Trophoblast cell (in vitro differentiated cells and primary cell): Measurements from ENCODE around the gene CPED1.

Experiments used
- DNase-seq, 2 donors: peaks; one replicate each; pipeline ENCODE4 v3.0.0-alpha.2; 2016
- H2AFZ ChIP-seq: 2 replicates; pipeline ENCODE4 v1.6.1; 2013; ENCODE audit warnings: low read length, moderate library complexity, mild to moderate bottlenecking; ENCODE audit not compliant: insufficient read depth, poor library complexity
- H2AK5ac ChIP-seq: 2 replicates; pipeline ENCODE4 v1.6.1; 2013; ENCODE audit warnings: mild to moderate bottlenecking, low read length
- H2BK120ac ChIP-seq: 2 replicates; pipeline ENCODE4 v1.6.1; 2013; ENCODE audit warnings: low read length, mild to moderate bottlenecking, moderate library complexity; ENCODE audit not compliant: insufficient read depth, poor library complexity
- H2BK12ac ChIP-seq: 2 replicates; pipeline ENCODE4 v1.6.1; 2013; ENCODE audit warnings: mild to moderate bottlenecking, low read length, moderate library complexity
- H2BK5ac ChIP-seq: 2 replicates; pipeline ENCODE4 v1.6.1; 2013; ENCODE audit warnings: low read length, low read depth, moderate library complexity, mild to moderate bottlenecking; ENCODE audit not compliant: poor library complexity
- H3K14ac ChIP-seq: 2 replicates; pipeline ENCODE4 v1.6.1; 2013; ENCODE audit warnings: mild to moderate bottlenecking, low read length
- H3K18ac ChIP-seq: 2 replicates; pipeline ENCODE4 v1.6.1; 2013; ENCODE audit warnings: mild to moderate bottlenecking, low read length
- H3K23ac ChIP-seq: 2 replicates; pipeline ENCODE4 v1.6.1; 2013; ENCODE audit warnings: low read length
- H3K27ac ChIP-seq: 2 replicates; pipeline ENCODE4 v1.5.1; 2013; ENCODE audit warnings: low read depth, mild to moderate bottlenecking, inconsistent platforms, low read length, moderate library complexity
- H3K27me3 ChIP-seq: 2 replicates; pipeline ENCODE4 v1.6.1; 2013; ENCODE audit warnings: inconsistent platforms, mild to moderate bottlenecking, low read length, moderate library complexity; ENCODE audit not compliant: insufficient read depth
- H3K36me3 ChIP-seq, 2 experiments: 1 replicate in 1 of 2; 2 replicates in 1 of 2; pipeline ENCODE4 v1.6.1; 2013; ENCODE audit warnings: low read length in 2 of 2, mild to moderate bottlenecking in 2 of 2, moderate library complexity in 1 of 2; ENCODE audit not compliant: insufficient read depth in 2 of 2, control insufficient read depth in 1 of 2
- H3K4ac ChIP-seq: 2 replicates; pipeline ENCODE4 v1.6.1; 2013; ENCODE audit warnings: low read depth, mild to moderate bottlenecking, low read length, moderate library complexity
- H3K4me1 ChIP-seq, 2 experiments: 1 replicate in 1 of 2; 2 replicates in 1 of 2; pipeline ENCODE4 v1.6.1; 2013; ENCODE audit warnings: low read length in 2 of 2, mild to moderate bottlenecking in 2 of 2, moderate library complexity in 1 of 2; ENCODE audit not compliant: insufficient read depth in 2 of 2, control insufficient read depth in 1 of 2
- H3K4me2 ChIP-seq: 2 replicates; pipeline ENCODE4 v1.6.1; 2013; ENCODE audit warnings: inconsistent platforms, mild to moderate bottlenecking, low read length, moderate library complexity
- H3K4me3 ChIP-seq: 2 replicates; pipeline ENCODE4 v1.5.1; 2013; ENCODE audit warnings: mild to moderate bottlenecking, low read depth, low read length, inconsistent platforms
- H3K79me1 ChIP-seq: one replicate; pipeline ENCODE4 v1.6.1; 2013; ENCODE audit warnings: low read length
- H3K79me2 ChIP-seq: 2 replicates; pipeline ENCODE4 v1.6.1; 2013; ENCODE audit warnings: low read length, mild to moderate bottlenecking; ENCODE audit not compliant: control insufficient read depth, insufficient read depth, poor library complexity
- H3K9ac ChIP-seq: 2 replicates; pipeline ENCODE4 v1.6.1; 2013; ENCODE audit warnings: mild to moderate bottlenecking, low read length
- H3K9me3 ChIP-seq: 2 replicates; pipeline ENCODE4 v1.6.1; 2013; ENCODE audit warnings: low read depth, mild to moderate bottlenecking, control low read depth, inconsistent platforms, low read length; ENCODE audit not compliant: insufficient read depth
- H4K12ac ChIP-seq: 2 replicates; pipeline ENCODE4 v1.6.1; 2013; ENCODE audit warnings: low read depth, mild to moderate bottlenecking, low read length, moderate library complexity
- H4K8ac ChIP-seq: 2 replicates; pipeline ENCODE4 v1.6.1; 2013; ENCODE audit warnings: low read depth, mild to moderate bottlenecking, low read length, moderate library complexity
- H4K91ac ChIP-seq: one replicate; pipeline ENCODE4 v1.6.1; 2013; ENCODE audit warnings: low read depth, mild to moderate bottlenecking, low read length, moderate library complexity
- WGBS: extraction: QIAGEN DNeasy Blood & Tissue Kit; methylation state at CpG from one replicate; pipeline ENCODE4 v1.1.7; 2013; ENCODE audit warnings: missing lambda C conversion rate; ENCODE audit not compliant: insufficient read length, insufficient coverage; ENCODE audit errors: extremely low coverage; 5-methylcytosine and 5-hydroxymethylcytosine counted together

Gene CPED1

GRCh38 chr7:121039994-121040393 is 51.5 kb downstream of the CPED1 start:
- no peak overlapping the region for H3K9ac ChIP-seq
- H3K27ac ChIP-seq, result no peak overlapping the region
- no peak overlapping the region for H3K4me2 ChIP-seq
- no peaks in the 10 kb centered on the region for H3K27me3 ChIP-seq
- no peaks in the 10 kb centered on the region for H3K79me2 ChIP-seq
- H4K12ac ChIP-seq, result no peak overlapping the region
- no peaks in the 10 kb centered on the region for H3K9me3 ChIP-seq
- no peak overlapping the region for H3K14ac ChIP-seq
- H2AK5ac ChIP-seq, result no peak overlapping the region
- WGBS, result no CpG with 5 or more reads among the region's 2 CpGs
- no peaks in the 10 kb centered on the region for H3K36me3 ChIP-seq
- H3K4me1 ChIP-seq, result no peaks in the 10 kb centered on the region
- H3K79me1 ChIP-seq, result no peaks in the 10 kb centered on the region
- H2BK5ac ChIP-seq, result no peak overlapping the region
- H3K4ac ChIP-seq, result no peak overlapping the region
- no peak overlapping the region for H3K23ac ChIP-seq
- H3K4me3 ChIP-seq, result no peak overlapping the region
- H2AFZ ChIP-seq, result no peak overlapping the region
- no peak overlapping the region for H4K8ac ChIP-seq
- no peak overlapping the region for H2BK12ac ChIP-seq
- H2BK120ac ChIP-seq, result no peak overlapping the region
- no peak overlapping the region for H4K91ac ChIP-seq
- no peak overlapping the region for H3K18ac ChIP-seq
- no peak for DNase-seq

DNA sequence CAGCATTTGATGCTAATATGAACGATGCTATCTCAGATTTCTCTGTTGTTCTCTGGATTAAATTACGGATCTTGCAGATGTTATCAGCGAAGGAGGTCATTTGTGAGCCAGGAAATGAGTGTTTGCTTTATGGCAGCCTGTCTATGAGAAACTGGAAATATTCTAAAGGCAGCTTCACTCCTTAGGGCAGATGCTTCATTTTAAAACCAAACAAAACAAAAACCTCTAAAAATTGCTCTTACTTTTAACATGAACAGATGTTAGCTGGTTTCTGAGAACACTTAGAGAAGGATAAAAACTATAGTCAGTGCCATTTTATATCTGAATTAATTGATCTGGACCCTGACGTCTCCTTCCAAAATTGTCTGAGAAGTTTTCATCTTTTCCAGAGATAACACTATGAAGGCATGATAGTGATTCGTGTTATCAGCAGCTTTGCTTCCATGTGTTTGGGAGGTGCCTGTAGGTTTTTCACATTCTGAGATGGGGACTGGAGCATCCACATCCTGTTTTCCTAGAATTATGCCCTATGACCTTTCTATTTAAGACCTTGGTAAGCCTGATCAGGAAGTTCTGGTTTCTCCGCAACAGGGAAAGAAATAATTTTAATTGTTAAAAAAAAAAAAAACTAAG is 53.1 kb downstream of the CPED1 start:
- Histone ChIP-seq H3K9ac (no peak overlapping the region), H3K27me3 (no peaks in the 10 kb centered on the region), H3K14ac (no peak overlapping the region), H3K27ac (no peak overlapping the region), H3K4me2 (no peak overlapping the region), H3K18ac (no peak overlapping the region), H2BK120ac (no peak overlapping the region), H4K91ac (no peak overlapping the region), H3K23ac (no peak overlapping the region), H3K36me3 (no peaks in the 10 kb centered on the region), H2AK5ac (no peak overlapping the region), H4K8ac (no peak overlapping the region), H3K9me3 (no peaks in the 10 kb centered on the region), H2BK12ac (no peak overlapping the region), H2AFZ (no peak overlapping the region), H2BK5ac (no peak overlapping the region), H3K4me1 (no peaks in the 10 kb centered on the region), H3K79me2 (no peaks in the 10 kb centered on the region), H3K79me1 (no peaks in the 10 kb centered on the region), H4K12ac (no peak overlapping the region), H3K4ac (no peak overlapping the region), H3K4me3 (no peak overlapping the region)
- no CpG with 5 or more reads among the region's 6 CpGs for WGBS
- peak in 1 of 2 donors; percentile 53 for DNase-seq

DNA sequence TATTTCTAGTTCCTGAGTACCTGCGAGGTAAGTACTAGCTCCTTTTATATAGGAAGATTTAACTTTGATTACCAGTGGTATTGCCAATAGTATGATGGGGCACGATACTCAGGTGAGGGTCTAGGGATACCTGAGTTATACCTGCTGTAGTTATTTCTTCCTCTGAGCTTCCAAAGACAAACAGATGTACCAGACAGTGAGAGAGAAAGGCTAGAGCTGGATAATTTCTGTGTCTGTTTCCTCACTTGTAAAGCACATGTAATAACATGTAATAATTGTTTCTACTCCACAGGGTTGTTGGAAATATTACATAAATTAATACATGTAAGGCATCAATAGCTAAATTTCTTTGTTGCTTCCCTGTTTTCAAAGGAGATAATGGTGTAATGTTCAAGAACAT is 53.7 kb downstream of the CPED1 start:
- no CpG with 5 or more reads among the region's 2 CpGs for WGBS
- Histone ChIP-seq H2BK12ac (no peak overlapping the region), H2AK5ac (no peak overlapping the region), H2BK120ac (no peak overlapping the region), H3K4ac (no peak overlapping the region), H3K18ac (no peak overlapping the region), H3K14ac (no peak overlapping the region), H3K79me1 (no peaks in the 10 kb centered on the region), H2AFZ (no peak overlapping the region), H3K27me3 (no peaks in the 10 kb centered on the region), H3K4me3 (no peak overlapping the region), H2BK5ac (no peak overlapping the region), H4K91ac (no peak overlapping the region), H3K9ac (no peak overlapping the region), H3K9me3 (no peaks in the 10 kb centered on the region), H3K4me2 (no peak overlapping the region), H3K23ac (no peak overlapping the region), H4K12ac (no peak overlapping the region), H3K27ac (no peak overlapping the region), H3K79me2 (no peaks in the 10 kb centered on the region), H3K4me1 (no peaks in the 10 kb centered on the region), H4K8ac (no peak overlapping the region), H3K36me3 (no peaks in the 10 kb centered on the region)
- DNase-seq, result no peak

DNA sequence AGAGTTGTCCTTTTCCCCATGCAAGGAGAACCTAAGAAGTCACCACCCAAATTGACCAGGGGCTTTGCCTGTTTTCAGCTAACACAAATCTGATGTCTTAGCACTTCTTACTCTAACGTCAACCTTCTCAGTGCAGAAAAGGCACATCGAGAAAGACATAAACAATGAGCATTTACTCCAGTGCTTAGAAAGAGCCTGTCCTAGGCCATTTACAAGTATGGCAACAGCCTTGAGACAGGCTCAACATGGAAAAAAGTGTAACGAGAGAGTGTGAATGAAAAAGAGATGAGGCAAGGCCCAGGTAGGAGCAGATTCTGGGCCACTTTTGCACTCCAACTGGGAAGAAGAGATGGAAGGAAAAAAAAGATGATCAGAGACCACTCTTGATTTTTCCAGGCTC is 54.4 kb downstream of the CPED1 start:
- Histone ChIP-seq H2AK5ac (no peak overlapping the region), H3K4ac (no peak overlapping the region), H3K4me2 (no peak overlapping the region), H3K9me3 (no peaks in the 10 kb centered on the region), H3K79me1 (no peaks in the 10 kb centered on the region), H3K4me1 (no peaks in the 10 kb centered on the region), H3K14ac (no peak overlapping the region), H4K91ac (no peak overlapping the region), H3K27ac (no peak overlapping the region), H3K27me3 (no peaks in the 10 kb centered on the region), H3K4me3 (no peak overlapping the region), H2BK12ac (no peak overlapping the region), H3K18ac (no peak overlapping the region), H2BK5ac (no peak overlapping the region), H3K23ac (no peak overlapping the region), H3K79me2 (no peaks in the 10 kb centered on the region), H4K12ac (no peak overlapping the region), H4K8ac (no peak overlapping the region), H2BK120ac (no peak overlapping the region), H2AFZ (no peak overlapping the region), H3K36me3 (no peaks in the 10 kb centered on the region), H3K9ac (no peak overlapping the region)
- WGBS, result no CpG with 5 or more reads among the region's 3 CpGs
- no peak for DNase-seq
